DMS53 (cell line): ENCODE measurements around the gene CCDC187.

Experiments
- DNase-seq: peaks from one replicate; lab custom pipeline; 2025; lab: John Stamatoyannopoulos, UW

The CCDC187 gene

GRCh38 chr9:136206602-136207275 is 97.2 kb downstream of the CCDC187 start:
- no peak for DNase-seq

GRCh38 chr9:136205707-136205992 is 98.2 kb downstream of the CCDC187 start:
- no peak for DNase-seq

- peak; percentile 44 for DNase-seq
Observed at GRCh38 chr9:136204838-136205706, 98.8 kb downstream of the CCDC187 start, which contains the start of gene LHX3. LHX3 (minus strand) TSS chr9:136205128; CDS start chr9:136205012, 116 bp downstream.

- DNase-seq: peak; percentile 45
Observed at GRCh38 chr9:136204145-136204805, 99.6 kb downstream of the CCDC187 start.

GRCh38 chr9:136203408-136204144 is 100.3 kb downstream of the CCDC187 start:
- peak; percentile 42 for DNase-seq

- DNase-seq: peak; percentile 45
Observed at GRCh38 chr9:136202454-136203407, 101.2 kb downstream of the CCDC187 start.

- no peak for DNase-seq
Observed at GRCh38 chr9:136201609-136202453, 102.1 kb downstream of the CCDC187 start.

- DNase-seq: no peak
Observed at GRCh38 chr9:136201174-136201573, 102.7 kb downstream of the CCDC187 start.

- peak; percentile 29 for DNase-seq
Observed at GRCh38 chr9:136200424-136200823, 103.5 kb downstream of the CCDC187 start.
